Right lobe of liver (tissue), 6 donors: Measurements from ENCODE around the gene C1orf198. TPM values are rescaled to one million over a fixed set of nuclear protein-coding genes. Genes with fewer than 3 reads are reported as not detected.
A peak's percentile ranks its signal among the peaks of the same experiment; 100 is the strongest.

Experiments used
- ATAC-seq, 4 donors: fragments of 200-7000 bp; cut with Tn5 transposase; one replicate each; pipeline ENCODE4 v1.9.1; 2020; ENCODE audit warnings: mild to moderate bottlenecking in 4 of 4, moderate library complexity in 4 of 4
- DNase-seq, 3 donors: peaks; one replicate each; pipeline ENCODE4 v3.0.0-alpha.2; 2020
- H3K27ac ChIP-seq, 3 donors: fragments of 200-600 bp; one replicate each; pipeline ENCODE4 v1.8.0; 2022
- H3K27me3 ChIP-seq, 2 donors: fragments of 200-600 bp; one replicate each; pipeline ENCODE4 v1.8.0; 2022
- H3K36me3 ChIP-seq, 4 donors: fragments of 200-600 bp; sonication (generic) in 1 of 4; one replicate each; pipeline versions ENCODE4 v1.5.1 to v1.8.0; 2017 to 2022; ENCODE audit warnings: control low read depth in 1 of 4
- H3K4me1 ChIP-seq, 4 donors: fragments of 200-600 bp; sonication (generic) in 1 of 4; one replicate each; pipeline versions ENCODE4 v1.5.1 to v1.8.0; 2017 to 2022; ENCODE audit warnings: control low read depth in 1 of 4
- H3K4me3 ChIP-seq, 3 donors: fragments of 200-600 bp; one replicate each; pipeline ENCODE4 v1.8.0; 2022
- H3K9me3 ChIP-seq, 4 donors: fragments of 200-600 bp; sonication (generic) in 1 of 4; one replicate each; pipeline versions ENCODE4 v1.5.1 to v1.8.0; 2017 to 2022; ENCODE audit warnings: control low read depth in 1 of 4
- CTCF ChIP-seq, 4 donors: fragments of 200-600 bp in 3 of 4; fragments of 450-650 bp in 1 of 4; IDR thresholded peaks; one replicate each; pipeline versions ENCODE4 v1.5.1 to v1.8.0; 2016 to 2022; ENCODE audit warnings: antibody characterized with exemption in 4 of 4, mild to moderate bottlenecking in 2 of 4
- POLR2A ChIP-seq: fragments of 450-650 bp; IDR thresholded peaks from one replicate; pipeline ENCODE4 v1.6.1; 2017; ENCODE audit warnings: antibody characterized with exemption, mild to moderate bottlenecking
- WGBS: methylation state at CpG from one replicate; pipeline ENCODE4 v1.1.6; 2018; ENCODE audit warnings: low coverage, low lambda C conversion rate; ENCODE audit not compliant: insufficient coverage; ENCODE audit errors: missing lambda C conversion rate; 5-methylcytosine and 5-hydroxymethylcytosine counted together
- intact Hi-C, 2 donors: fragments of 100-400 bp; cut with DNase I; formaldehyde crosslinking; loops; one replicate each; pipeline versions ENCODE4 v1.11.2 to v1.14.1; 2022
- total RNA-seq, 6 experiments: library from RNA; depleted of rRNA in 2 of 6; stranded (reverse); fragments of >200 nt in 2 of 6; fragmentation: NEBNext Ultra II Directional in 3 of 6; extraction: Animal tissue kit (Norgen Biotek cat#: 25700) in 3 of 6; gene quantifications; one replicate each; pipeline versions ENCODE4 v1.1.0 to v1.2.4, GENCODE V29; 2016 to 2023
- donor health status: DM: no; HTN: yes; CAD: no.
- donor health status: DM: no; HTN: no; CAD: no.
- donor health status: DM: no; HTN: no; CAD: no.
- donor health status: DM: no; HTN: yes; CAD: no.
- donor health status: DM: no; HTN: yes; CAD: no.

The C1orf198 gene
- total RNA-seq, 6 experiments from 2014 or later, result 4.2 to 33.7 (median 17.2) TPM

GRCh38 chr1:230823931-230824381 lies 44.4 kb downstream of the C1orf198 start:
- no peaks in the 10 kb centered on the region for H3K36me3 ChIP-seq
- H3K27ac ChIP-seq, result peak overlapping the region in 1 of 3 donors; percentile 73
- intact Hi-C loops, result no loop called here
- H3K27me3 ChIP-seq, result no peaks in the 10 kb centered on the region
- ATAC-seq, result no peak
- WGBS, result 53% methylated on average over 2 of the region's 3 CpGs
- peaks cover 0 to 13% (median 0%) of the 10 kb centered on the region in 4 donors for H3K4me1 ChIP-seq
- no peak for DNase-seq
- H3K9me3 ChIP-seq, result no peaks in the 10 kb centered on the region
- TF ChIP-seq CTCF (IDR thresholded peaks at IDR 0.05), result no peak
- no peak for TF ChIP-seq POLR2A
- H3K4me3 ChIP-seq, result no peak overlapping the region

- Histone ChIP-seq H3K4me3 (no peak overlapping the region), H3K36me3 (no peaks in the 10 kb centered on the region), H3K4me1 (peaks cover 0 to 13% (median 0%) of the 10 kb centered on the region in 4 donors), H3K27ac (no peak overlapping the region), H3K27me3 (no peaks in the 10 kb centered on the region), H3K9me3 (no peaks in the 10 kb centered on the region)
- DNase-seq (no peak), ATAC-seq (no peak)
- intact Hi-C loops, result no loop called here
- TF ChIP-seq POLR2A (no peak), CTCF (IDR thresholded peaks at IDR 0.05) (no peak)
- WGBS, result 59% methylated on average over 2 of the region's 6 CpGs
Observed at GRCh38 chr1:230823426-230823825, 44.9 kb downstream of the C1orf198 start.

GRCh38 chr1:230822092-230822581 lies 46.2 kb downstream of the C1orf198 start:
- H3K27ac ChIP-seq, result no peak overlapping the region
- DNase-seq (no peak), ATAC-seq (no peak)

GRCh38 chr1:230821346-230821745 lies 47.0 kb downstream of the C1orf198 start:
- intact Hi-C loops, result no loop called here

More at GRCh38 chr1:230822092-230822581, 46.2 kb downstream of the C1orf198 start:
- Histone ChIP-seq H3K9me3 (no peaks in the 10 kb centered on the region), H3K27me3 (no peaks in the 10 kb centered on the region), H3K36me3 (no peaks in the 10 kb centered on the region), H3K4me1 (peaks cover 0 to 13% (median 0%) of the 10 kb centered on the region in 4 donors), H3K4me3 (no peak overlapping the region)
- 58% methylated on average over 5 of the region's 13 CpGs for WGBS
- TF ChIP-seq POLR2A (no peak), CTCF (IDR thresholded peaks at IDR 0.05) (no peak)
- intact Hi-C loops, result no loop called here

More at GRCh38 chr1:230821346-230821745, 47.0 kb downstream of the C1orf198 start:
- TF ChIP-seq CTCF (IDR thresholded peaks at IDR 0.05), result no peak
- TF ChIP-seq POLR2A, result no peak
- no peak for DNase-seq
- Histone ChIP-seq H3K4me3 (no peak overlapping the region), H3K9me3 (no peaks in the 10 kb centered on the region), H3K27ac (no peak overlapping the region), H3K4me1 (peaks cover 0 to 13% (median 0%) of the 10 kb centered on the region in 4 donors), H3K36me3 (no peaks in the 10 kb centered on the region), H3K27me3 (no peaks in the 10 kb centered on the region)
- no peak for ATAC-seq
- WGBS, result 66% methylated on average over 4 of the region's 4 CpGs
